ENCODE measurements around the gene FAXDC2. TPM values are rescaled to one million over a fixed set of nuclear protein-coding genes. Genes with fewer than 3 reads are reported as not detected.

Gene FAXDC2
- total and polyA plus RNA-seq, 10 of the 15 experiments (the other 5 are each of a cell fraction or from before 2014, with no cell fraction given): 0.13 to 1.8 (median 0.35) TPM

- TF ChIP-seq RCOR1 (conservative IDR thresholded peaks at IDR 0.05; ENCODE audit: low read depth, low read length) (no peak), NBN (IDR thresholded peaks at IDR 0.05) (no peak)
- TF ChIP-seq, protein P1, sequence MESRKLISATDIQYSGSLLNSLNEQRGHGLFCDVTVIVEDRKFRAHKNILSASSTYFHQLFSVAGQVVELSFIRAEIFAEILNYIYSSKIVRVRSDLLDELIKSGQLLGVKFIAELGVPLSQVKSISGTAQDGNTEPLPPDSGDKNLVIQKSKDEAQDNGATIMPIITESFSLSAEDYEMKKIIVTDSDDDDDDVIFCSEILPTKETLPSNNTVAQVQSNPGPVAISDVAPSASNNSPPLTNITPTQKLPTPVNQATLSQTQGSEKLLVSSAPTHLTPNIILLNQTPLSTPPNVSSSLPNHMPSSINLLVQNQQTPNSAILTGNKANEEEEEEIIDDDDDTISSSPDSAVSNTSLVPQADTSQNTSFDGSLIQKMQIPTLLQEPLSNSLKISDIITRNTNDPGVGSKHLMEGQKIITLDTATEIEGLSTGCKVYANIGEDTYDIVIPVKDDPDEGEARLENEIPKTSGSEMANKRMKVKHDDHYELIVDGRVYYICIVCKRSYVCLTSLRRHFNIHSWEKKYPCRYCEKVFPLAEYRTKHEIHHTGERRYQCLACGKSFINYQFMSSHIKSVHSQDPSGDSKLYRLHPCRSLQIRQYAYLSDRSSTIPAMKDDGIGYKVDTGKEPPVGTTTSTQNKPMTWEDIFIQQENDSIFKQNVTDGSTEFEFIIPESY (IDR thresholded peaks at IDR 0.05): no peak
These were observed 49.8 kb downstream of the FAXDC2 start (continued) for GRCh38 chr5:154800582-154800981.

- POLR2A ChIA-PET: no interaction called here
- RAD21 ChIA-PET (ENCODE audit: unreplicated experiment): no interaction called here
- TF ChIP-seq GABPA (IDR thresholded peaks at IDR 0.05; ENCODE audit: low read depth) (no peak), JUNB (IDR thresholded peaks at IDR 0.05) (no peak), HDAC6 (IDR thresholded peaks at IDR 0.05; ENCODE audit: unreplicated experiment) (no peak), MAX (IDR thresholded peaks at IDR 0.05; ENCODE audit: low read depth, low read length) (no peak), KDM1A (IDR thresholded peaks at IDR 0.05; ENCODE audit: borderline replicate concordance) (no peak), REST (IDR thresholded peaks at IDR 0.05; ENCODE audit: low read depth, low read length) (no peak), HDAC2 (IDR thresholded peaks at IDR 0.05) (no peak), RUNX3 (IDR thresholded peaks at IDR 0.05; ENCODE audit: low read length) (no peak), FOXM1 (IDR thresholded peaks at IDR 0.05; ENCODE audit: low read depth, low read length) (no peak), MEF2B (IDR thresholded peaks at IDR 0.05; ENCODE audit: partially characterized antibody, poor library complexity, severe bottlenecking) (no peak)
- TF ChIP-seq, protein P2, sequence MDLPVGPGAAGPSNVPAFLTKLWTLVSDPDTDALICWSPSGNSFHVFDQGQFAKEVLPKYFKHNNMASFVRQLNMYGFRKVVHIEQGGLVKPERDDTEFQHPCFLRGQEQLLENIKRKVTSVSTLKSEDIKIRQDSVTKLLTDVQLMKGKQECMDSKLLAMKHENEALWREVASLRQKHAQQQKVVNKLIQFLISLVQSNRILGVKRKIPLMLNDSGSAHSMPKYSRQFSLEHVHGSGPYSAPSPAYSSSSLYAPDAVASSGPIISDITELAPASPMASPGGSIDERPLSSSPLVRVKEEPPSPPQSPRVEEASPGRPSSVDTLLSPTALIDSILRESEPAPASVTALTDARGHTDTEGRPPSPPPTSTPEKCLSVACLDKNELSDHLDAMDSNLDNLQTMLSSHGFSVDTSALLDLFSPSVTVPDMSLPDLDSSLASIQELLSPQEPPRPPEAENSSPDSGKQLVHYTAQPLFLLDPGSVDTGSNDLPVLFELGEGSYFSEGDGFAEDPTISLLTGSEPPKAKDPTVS (IDR thresholded peaks at IDR 0.05; ENCODE audit: low read depth, low read length): no peak
These were observed 52.6 kb downstream of the FAXDC2 start for GRCh38 chr5:154797762-154798161.

More at GRCh38 chr5:154797762-154798161, 52.6 kb downstream of the FAXDC2 start:
- Histone ChIP-seq H3K4me2 (ENCODE audit: control insufficient read depth, insufficient read depth) (no peak overlapping the region), H3K27me3 (replicated peaks in 1 of 2; ENCODE audit: control insufficient read depth in 2 of 2, insufficient read depth in 2 of 2, low read length in 1 of 2) (no peaks in the 10 kb centered on the region), H3K79me2 (ENCODE audit: control insufficient read depth, insufficient read depth, low read length) (no peaks in the 10 kb centered on the region; the same call in 1 of the 2 replicates), H3K4me3 (no peak overlapping the region), H4K20me1 (ENCODE audit: control insufficient read depth, insufficient read depth) (no peaks in the 10 kb centered on the region), H3K9me3 (replicated peaks; ENCODE audit: control insufficient read depth, insufficient read depth, low read length) (no peaks in the 10 kb centered on the region), H2AFZ (ENCODE audit: control insufficient read depth, low read depth, low read length) (no peak overlapping the region), H3K36me3 (ENCODE audit: control insufficient read depth in 2 of 2, insufficient read depth in 2 of 2, low read length in 1 of 2) (peaks cover 40 to 62% of the 10 kb centered on the region in 2 experiments), H3K27ac (ENCODE audit: control insufficient read depth, insufficient read depth) (no peak overlapping the region), H3K4me1 (ENCODE audit: control insufficient read depth, insufficient read depth, low read length) (no peaks in the 10 kb centered on the region), H3K9ac (ENCODE audit: control insufficient read depth, insufficient read depth, low read length) (no peak overlapping the region)
- ChIA-PET SMC1A (ENCODE audit: uncharacterized antibody, unreplicated experiment) (no interaction called here), CTCF (no interaction called here)
- ATAC-seq (no peak), DNase-seq (ENCODE audit: low read depth, low spot score) (no peak), FAIRE-seq (no peak)
- no TSS peak for BruUV-seq (replicated peaks)
- 91% methylated on average over 4 of the region's 4 CpGs for WGBS (ENCODE audit: insufficient coverage, insufficient replicate concordance, low lambda C conversion rate, missing lambda C conversion rate)
- in situ Hi-C loops (cut with MboI): no loop called here
- intact Hi-C loops (cut with micrococcal nuclease; ENCODE audit: unreplicated experiment): no loop called here
